Stimulated activated naive B cell treated with anti-CD40 and anti-IgM and Interleukin-4, amounts not matched to agents 10 μg/mL and 1 μg/mL and 100 μg/mL, for 72 hours (primary cell): Measurements from ENCODE around the gene DHRS3.

ENCODE experiments used
- ATAC-seq, 2 donors: fragments of 150-1000 bp; cut with Tn5 transposase; replicated peaks; 2 replicates each; pipeline ENCODE4 v1.10.0; 2021; ENCODE audit warnings: moderate library complexity in 1 of 2
- DNase-seq: peaks from one replicate; pipeline ENCODE4 v3.0.0; 2021
- H3K27ac Mint-ChIP-seq: one replicate; pipeline ENCODE4 v1.8.0; 2022; ENCODE audit warnings: mild to moderate bottlenecking, mixed read lengths
- H3K27me3 Mint-ChIP-seq, 2 donors: one replicate each; pipeline ENCODE4 v1.8.0; 2022; ENCODE audit warnings: mixed read lengths in 2 of 2
- H3K36me3 Mint-ChIP-seq, 2 donors: one replicate each; pipeline ENCODE4 v1.8.0; 2022; ENCODE audit warnings: mixed read lengths in 2 of 2, mild to moderate bottlenecking in 1 of 2
- H3K4me1 Mint-ChIP-seq, 2 donors: one replicate each; pipeline ENCODE4 v1.8.0; 2022; ENCODE audit warnings: mixed read lengths in 2 of 2, mild to moderate bottlenecking in 1 of 2
- H3K4me3 Mint-ChIP-seq, 2 donors: one replicate each; pipeline ENCODE4 v1.8.0; 2022; ENCODE audit warnings: mild to moderate bottlenecking in 2 of 2, mixed read lengths in 2 of 2, moderate library complexity in 1 of 2
- H3K9me3 Mint-ChIP-seq, 2 donors: one replicate each; pipeline ENCODE4 v1.8.0; 2022; ENCODE audit warnings: mixed read lengths in 2 of 2, mild to moderate bottlenecking in 1 of 2

Gene DHRS3

DNA sequence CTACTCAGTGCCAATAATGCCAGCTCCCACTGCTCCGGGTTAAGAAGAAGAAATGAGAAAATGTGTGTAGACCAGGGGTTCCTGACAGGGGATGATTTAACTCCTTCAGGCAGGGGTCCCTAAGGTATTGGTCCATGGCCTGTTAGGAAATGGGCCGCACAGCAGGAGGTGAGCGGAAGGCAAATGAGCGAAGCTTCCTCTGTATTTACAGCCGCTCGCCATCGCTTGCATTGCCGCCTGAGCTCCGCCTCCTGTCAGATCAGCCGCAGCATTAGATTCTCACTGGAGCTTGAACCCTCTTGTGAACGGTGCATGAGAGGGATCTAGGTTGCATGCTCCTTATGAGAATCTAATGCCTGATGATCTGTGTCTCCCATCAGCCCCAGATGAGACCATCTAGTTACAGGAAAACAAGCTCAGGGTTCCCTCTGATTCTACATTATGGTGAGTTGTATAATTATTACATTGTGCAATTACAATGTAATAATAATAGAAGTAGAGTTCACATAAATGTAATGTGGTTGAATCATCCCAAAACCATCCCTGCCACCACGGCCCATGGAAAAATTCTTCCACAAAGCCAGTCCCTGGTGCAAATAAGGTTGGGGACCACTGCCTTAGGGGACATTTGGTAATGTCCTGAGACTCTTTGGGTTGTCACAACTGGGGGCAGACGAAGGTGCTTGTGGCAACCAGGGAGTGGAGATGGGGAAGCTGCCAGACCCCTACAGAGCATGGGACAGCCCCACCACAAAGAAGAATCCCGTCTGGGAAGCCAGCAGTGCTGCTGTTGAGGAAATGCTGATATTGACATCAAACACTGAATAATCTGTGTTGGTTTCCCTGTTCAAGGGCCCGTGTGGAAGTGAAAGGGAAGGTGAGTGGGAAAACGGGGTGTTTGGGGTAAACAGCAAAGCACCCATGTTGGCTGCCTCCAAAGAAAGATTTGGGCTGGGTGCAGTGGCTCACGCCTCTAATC lies 60.8 kb downstream of the DHRS3 start:
- peaks cover 0 to 6% of the 10 kb centered on the region in 2 donors for H3K27me3 Mint-ChIP-seq
- peaks cover 7% of the 10 kb centered on the region in 2 donors for H3K4me1 Mint-ChIP-seq
- DNase-seq = no peak
- H3K27ac Mint-ChIP-seq = no peak overlapping the region
- ATAC-seq = no peak
- H3K9me3 Mint-ChIP-seq = peaks cover 5 to 8% of the 10 kb centered on the region in 2 donors
- no peak overlapping the region for H3K4me3 Mint-ChIP-seq
- peaks cover under 1 to 4% of the 10 kb centered on the region in 2 donors for H3K36me3 Mint-ChIP-seq

DNA sequence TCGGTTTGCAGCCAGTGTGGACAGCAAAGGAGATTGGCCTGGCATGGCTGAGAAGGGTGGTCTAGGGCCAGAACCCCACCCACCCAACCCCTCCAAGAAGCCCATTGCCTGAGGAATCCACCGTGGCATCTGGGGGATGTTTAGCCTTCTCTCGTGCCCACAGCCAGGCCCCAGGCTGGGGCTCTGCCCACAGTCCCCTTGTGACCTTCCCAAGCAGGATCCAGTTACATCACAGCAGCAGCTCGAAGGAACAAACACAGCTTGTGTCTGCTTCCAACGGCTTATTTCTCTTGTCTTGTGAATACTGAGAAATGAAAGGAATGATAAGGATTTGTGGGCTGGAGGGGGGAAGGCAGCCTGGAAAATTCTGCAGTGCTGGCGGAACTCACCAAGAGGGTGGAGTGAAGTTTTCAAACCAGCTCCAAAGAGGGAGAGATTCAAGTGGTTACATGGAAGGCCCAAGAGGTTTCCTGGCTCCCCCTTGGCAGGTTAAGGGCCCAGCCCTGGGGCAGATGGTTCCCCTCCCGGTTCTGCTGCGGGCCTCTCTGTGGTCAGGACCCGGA lies 61.6 kb downstream of the DHRS3 start:
- H3K9me3 Mint-ChIP-seq = peaks cover 3 to 4% of the 10 kb centered on the region in 2 donors
- no peaks in the 10 kb centered on the region for H3K36me3 Mint-ChIP-seq
- no peak overlapping the region for H3K27ac Mint-ChIP-seq
- H3K4me1 Mint-ChIP-seq = peaks cover 7% of the 10 kb centered on the region in 2 donors
- peaks cover 0 to 6% of the 10 kb centered on the region in 2 donors for H3K27me3 Mint-ChIP-seq
- no peak for ATAC-seq
- H3K4me3 Mint-ChIP-seq = no peak overlapping the region
- DNase-seq = no peak

DNA sequence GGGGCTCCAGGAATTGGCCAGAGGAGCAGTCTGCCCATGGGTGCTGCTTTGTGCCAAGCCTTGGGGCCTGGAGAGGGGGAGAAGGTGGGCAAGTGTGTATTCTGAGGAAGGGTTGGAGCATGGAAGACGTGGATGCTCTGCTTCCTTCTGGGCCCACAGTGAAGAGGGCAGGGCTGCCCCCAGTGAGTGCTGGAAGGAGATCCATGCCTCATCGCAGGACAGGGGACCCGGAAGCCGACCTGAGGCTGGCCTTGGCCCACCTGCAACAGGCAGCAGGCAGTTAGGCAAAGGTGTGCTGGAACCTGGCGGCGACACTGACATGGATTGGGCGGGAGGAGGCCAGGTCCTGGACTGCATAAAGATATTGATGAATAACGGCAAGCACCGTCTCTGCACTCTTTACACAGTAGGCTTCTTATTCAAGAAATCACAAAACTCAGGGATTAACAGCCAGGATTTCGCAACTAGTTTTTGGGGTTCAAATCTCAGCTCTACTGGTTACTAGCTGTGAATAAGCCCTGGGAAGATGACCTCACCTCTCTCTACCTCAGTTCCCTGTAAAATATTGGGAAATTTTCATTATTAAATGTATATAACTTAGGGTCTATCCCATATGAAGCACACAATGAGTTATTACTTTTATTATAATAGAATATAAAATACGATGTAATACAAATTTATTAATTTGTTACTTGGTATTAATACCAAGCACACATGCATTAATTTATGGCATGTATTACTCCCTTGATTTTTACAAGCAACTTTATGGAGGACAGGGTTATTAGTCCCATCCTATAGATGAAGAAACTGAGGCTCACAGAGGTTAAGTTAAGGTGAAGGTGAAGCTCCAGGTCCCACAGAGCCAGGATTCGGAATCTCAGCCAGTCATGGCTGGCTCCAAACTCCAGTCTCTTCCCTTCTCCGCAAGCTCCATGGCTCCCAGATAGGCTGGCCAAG lies 62.3 kb downstream of the DHRS3 start:
- Mint-ChIP-seq H3K36me3 (no peaks in the 10 kb centered on the region), H3K9me3 (peaks cover 3 to 6% of the 10 kb centered on the region in 2 donors), H3K4me1 (peaks cover 6 to 7% of the 10 kb centered on the region in 2 donors), H3K27ac (no peak overlapping the region), H3K27me3 (peaks cover 0 to 6% of the 10 kb centered on the region in 2 donors), H3K4me3 (no peak overlapping the region)
- no peak for ATAC-seq
- DNase-seq = no peak

DNA sequence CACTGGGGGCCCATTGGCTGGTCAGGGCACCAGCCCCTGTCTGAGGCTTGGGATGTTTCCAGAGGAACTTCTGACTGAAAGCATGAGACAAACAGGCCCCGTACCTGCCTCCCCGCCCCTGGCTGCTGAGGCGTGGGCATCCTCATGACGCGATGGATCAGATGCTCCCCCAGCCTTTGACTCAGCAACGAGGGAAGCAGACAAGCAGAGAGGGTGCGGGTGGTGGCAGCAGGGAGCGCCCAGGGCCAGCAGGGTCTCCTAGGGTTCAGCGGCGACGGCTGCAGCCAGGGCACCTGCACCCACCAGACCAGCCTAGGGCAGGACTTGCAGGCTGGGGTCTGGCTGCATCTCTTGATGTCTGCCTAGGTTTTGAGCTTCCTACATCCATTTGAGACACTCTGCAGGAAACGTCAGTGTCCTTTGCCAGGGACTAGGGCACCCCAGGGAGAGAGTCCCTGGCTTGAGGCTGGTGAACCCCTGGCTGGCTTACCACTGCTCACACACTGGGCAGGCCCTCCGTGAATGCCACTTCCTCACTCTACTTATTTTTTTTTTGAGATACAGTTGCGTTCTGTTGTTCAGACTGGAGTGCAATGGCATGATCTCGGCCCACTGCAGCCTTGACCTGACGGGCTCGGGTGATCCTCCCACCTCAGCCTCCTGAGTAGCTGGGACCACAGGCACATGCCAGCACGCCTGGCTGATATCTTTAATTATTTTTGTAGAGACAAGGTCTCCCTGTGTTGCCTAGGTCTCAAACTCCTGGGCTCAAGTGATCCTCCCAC lies 63.3 kb downstream of the DHRS3 start:
- DNase-seq = no peak

DNA sequence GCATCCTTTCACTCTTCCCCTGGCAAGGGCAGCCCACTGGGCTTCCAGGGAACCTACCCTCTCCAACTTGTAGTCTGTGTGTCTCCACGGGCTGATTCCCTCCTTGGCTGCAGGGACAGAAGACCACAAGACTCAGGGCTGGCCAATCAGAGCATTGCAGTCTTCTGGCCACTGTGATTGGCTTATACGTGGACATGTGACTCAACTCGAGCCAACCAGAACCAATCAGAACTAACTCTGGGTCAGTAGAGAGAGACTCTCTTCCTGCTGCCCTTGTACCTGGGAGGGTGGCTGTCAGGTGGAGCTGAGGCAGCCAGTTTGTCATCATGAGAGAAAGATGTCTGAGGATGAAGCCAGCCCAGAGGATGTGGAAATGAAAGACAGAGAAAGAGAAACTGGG lies 64.0 kb downstream of the DHRS3 start:
- no peak overlapping the region for H3K27ac Mint-ChIP-seq

More for the DNA sequence above, 63.3 kb downstream of the DHRS3 start:
- H3K4me3 Mint-ChIP-seq = no peak overlapping the region
- H3K27me3 Mint-ChIP-seq = peaks cover 0 to 6% of the 10 kb centered on the region in 2 donors
- no peak for ATAC-seq
- no peak overlapping the region for H3K27ac Mint-ChIP-seq
- H3K36me3 Mint-ChIP-seq = no peaks in the 10 kb centered on the region
- peaks cover 2 to 4% of the 10 kb centered on the region in 2 donors for H3K4me1 Mint-ChIP-seq
- peaks cover 3 to 6% of the 10 kb centered on the region in 2 donors for H3K9me3 Mint-ChIP-seq

DNA sequence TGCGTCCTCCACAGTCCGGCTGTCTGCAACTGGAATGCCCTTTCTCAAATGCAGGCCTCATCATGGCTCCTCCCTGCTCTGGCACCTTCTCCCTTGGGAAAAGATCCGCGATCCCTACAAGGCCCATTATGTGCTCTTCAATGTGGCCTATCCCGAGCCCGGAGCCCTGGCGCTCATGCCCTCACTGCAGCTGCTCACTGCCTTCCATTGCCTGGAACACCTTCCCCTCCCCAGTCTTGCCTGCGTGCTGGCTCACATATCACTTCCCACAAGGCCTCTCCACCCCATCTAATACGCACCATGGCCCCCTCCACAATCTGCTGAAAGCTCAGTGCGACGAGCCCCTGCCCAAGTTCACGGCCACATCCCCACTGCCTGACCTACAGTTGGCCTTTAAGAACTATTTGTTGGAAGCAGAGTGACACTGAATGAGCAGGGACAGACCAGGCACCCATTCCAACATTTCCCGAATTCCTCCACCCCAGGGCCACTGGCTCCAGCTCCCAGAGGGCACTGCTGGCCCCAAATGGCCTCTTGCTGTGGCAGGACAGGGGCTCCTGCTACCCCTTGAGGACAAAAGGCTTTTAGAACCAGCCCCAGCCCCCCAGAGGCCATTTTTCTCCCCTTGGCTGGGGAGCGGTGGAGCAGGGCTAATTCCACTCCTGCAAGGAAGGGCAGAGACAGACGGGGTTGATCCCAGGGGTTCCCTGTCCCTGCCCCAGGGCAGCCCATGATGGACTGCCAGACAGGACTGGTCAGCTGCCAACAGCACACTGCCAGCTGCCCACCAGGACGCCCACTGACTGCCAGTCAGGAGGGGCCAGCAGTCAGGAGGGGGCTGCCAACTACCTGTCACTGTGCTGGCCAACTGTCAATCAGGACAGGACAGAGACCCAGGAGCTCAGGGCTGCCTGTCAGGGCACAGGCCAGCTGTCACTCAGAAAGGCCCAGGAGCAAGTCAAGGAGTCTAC lies 64.8 kb downstream of the DHRS3 start:
- peaks cover 3 to 6% of the 10 kb centered on the region in 2 donors for H3K9me3 Mint-ChIP-seq
- DNase-seq (no peak), ATAC-seq (no peak)
- H3K4me3 Mint-ChIP-seq = no peak overlapping the region
- peaks cover 0 to 4% of the 10 kb centered on the region in 2 donors for H3K27me3 Mint-ChIP-seq
- H3K4me1 Mint-ChIP-seq = peaks cover 4 to 7% of the 10 kb centered on the region in 2 donors
- H3K27ac Mint-ChIP-seq = no peak overlapping the region
- H3K36me3 Mint-ChIP-seq = no peaks in the 10 kb centered on the region

More for the DNA sequence above, 64.0 kb downstream of the DHRS3 start:
- Mint-ChIP-seq H3K27me3 (peaks cover 0 to 6% of the 10 kb centered on the region in 2 donors), H3K4me1 (peaks cover 4 to 7% of the 10 kb centered on the region in 2 donors), H3K9me3 (peaks cover 3 to 6% of the 10 kb centered on the region in 2 donors), H3K36me3 (no peaks in the 10 kb centered on the region), H3K4me3 (no peak overlapping the region)
- DNase-seq (no peak), ATAC-seq (no peak)

GRCh38 chr1:12552111-12552888 lies 65.7 kb downstream of the DHRS3 start:
- H3K4me1 Mint-ChIP-seq = peaks cover 4 to 7% of the 10 kb centered on the region in 2 donors

DNA sequence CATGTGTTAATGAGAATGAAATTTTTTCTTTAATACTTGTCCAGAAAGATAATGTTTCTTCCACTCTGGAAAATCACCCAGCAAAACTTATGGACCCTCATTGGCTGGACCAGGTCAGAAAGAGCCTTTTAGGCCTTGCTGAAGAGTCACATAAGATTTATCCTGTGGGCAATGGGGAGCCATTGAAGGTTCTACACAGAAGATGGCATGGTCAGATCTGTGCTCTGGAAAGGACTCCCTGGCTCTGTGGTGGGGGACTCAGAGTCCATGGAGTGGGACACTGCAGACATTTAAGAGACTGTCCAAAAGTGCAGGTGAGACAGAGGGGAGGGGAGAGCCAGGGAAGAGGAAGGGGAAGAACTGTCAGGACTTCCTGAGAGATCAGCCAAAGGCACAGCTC lies 66.4 kb downstream of the DHRS3 start:
- peaks cover 3 to 6% of the 10 kb centered on the region in 2 donors for H3K9me3 Mint-ChIP-seq
- H3K36me3 Mint-ChIP-seq = no peaks in the 10 kb centered on the region
- H3K4me1 Mint-ChIP-seq = peaks cover 4 to 7% of the 10 kb centered on the region in 2 donors
- no peak overlapping the region for H3K27ac Mint-ChIP-seq
- no peak overlapping the region for H3K4me3 Mint-ChIP-seq
- ATAC-seq (no peak), DNase-seq (no peak)
- peaks cover 0 to 5% of the 10 kb centered on the region in 2 donors for H3K27me3 Mint-ChIP-seq

More at GRCh38 chr1:12552111-12552888, 65.7 kb downstream of the DHRS3 start:
- Mint-ChIP-seq H3K27me3 (peaks cover 0 to 5% of the 10 kb centered on the region in 2 donors), H3K27ac (no peak overlapping the region), H3K9me3 (peaks cover 3 to 6% of the 10 kb centered on the region in 2 donors), H3K36me3 (no peaks in the 10 kb centered on the region), H3K4me3 (no peak overlapping the region)
- DNase-seq (no peak), ATAC-seq (no peak)

- Mint-ChIP-seq H3K27me3 (peaks cover 0 to 5% of the 10 kb centered on the region in 2 donors), H3K27ac (no peak overlapping the region)
Observed at GRCh38 chr1:12549460-12550349, 68.3 kb downstream of the DHRS3 start.

DNA sequence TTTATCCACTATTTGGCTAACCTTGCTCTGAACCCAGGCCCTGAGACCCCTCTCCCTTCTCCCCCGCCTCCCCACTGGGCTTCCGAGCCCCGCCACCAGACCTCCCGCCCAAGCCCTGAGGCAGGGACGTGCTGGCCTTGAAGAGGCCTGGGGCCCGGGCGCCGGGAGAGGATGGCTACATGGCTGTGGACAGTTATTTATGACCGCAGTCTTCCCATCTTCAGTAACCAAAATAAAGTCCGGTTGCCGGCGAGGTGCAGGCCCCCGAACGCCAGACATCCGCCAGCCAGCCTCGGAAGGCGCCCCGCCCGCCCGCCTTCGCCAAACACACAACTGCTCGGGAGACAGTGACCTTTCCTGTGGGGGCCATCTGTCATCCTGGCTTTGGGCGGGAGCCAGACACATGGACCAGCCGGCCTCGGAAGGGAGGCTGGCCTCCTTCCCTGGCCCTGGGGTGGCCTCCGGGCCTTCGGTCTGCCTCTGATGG lies 69.0 kb downstream of the DHRS3 start:
- ATAC-seq (no peak), DNase-seq (no peak)
- Mint-ChIP-seq H3K4me1 (peaks cover 2 to 11% of the 10 kb centered on the region in 2 donors), H3K9me3 (peaks cover 2 to 5% of the 10 kb centered on the region in 2 donors), H3K36me3 (no peaks in the 10 kb centered on the region), H3K27ac (no peak overlapping the region), H3K4me3 (no peak overlapping the region), H3K27me3 (peaks cover 0 to 5% of the 10 kb centered on the region in 2 donors)

More at GRCh38 chr1:12549460-12550349, 68.3 kb downstream of the DHRS3 start:
- H3K4me1 Mint-ChIP-seq = peaks cover 3 to 7% of the 10 kb centered on the region in 2 donors
- H3K36me3 Mint-ChIP-seq = no peaks in the 10 kb centered on the region
- ATAC-seq (no peak), DNase-seq (no peak)
- H3K9me3 Mint-ChIP-seq = peaks cover 3 to 6% of the 10 kb centered on the region in 2 donors
- H3K4me3 Mint-ChIP-seq = no peak overlapping the region
